Choroid plexus epithelial cell (primary cell): ENCODE measurements around the gene COL16A1.

Experiments used
- DNase-seq: peaks from one replicate; pipeline ENCODE4 v3.0.0-alpha.2; 2010; ENCODE audit warnings: low read depth
- H3K4me3 ChIP-seq: 2 replicates; pipeline ENCODE4 v1.5.1; 2011; ENCODE audit warnings: low read depth, mild to moderate bottlenecking, control low read depth, low read length, moderate library complexity
- CTCF ChIP-seq: conservative IDR thresholded peaks from 2 replicates; pipeline ENCODE4 v1.5.1; 2011; ENCODE audit warnings: low read depth, mild to moderate bottlenecking, control low read depth, inconsistent platforms, low read length, moderate library complexity

COL16A1 gene

GRCh38 chr1:31732751-31733289 lies 29.0 kb upstream of the COL16A1 start:
- H3K4me3 ChIP-seq: no peak overlapping the region
- no peak for TF ChIP-seq CTCF
- no peak for DNase-seq

GRCh38 chr1:31732343-31732742 lies 28.5 kb upstream of the COL16A1 start:
- H3K4me3 ChIP-seq: no peak overlapping the region
- no peak for TF ChIP-seq CTCF

GRCh38 chr1:31731049-31731565 lies 27.3 kb upstream of the COL16A1 start:
- H3K4me3 ChIP-seq: no peak overlapping the region
- no peak for TF ChIP-seq CTCF
- DNase-seq: no peak

More at GRCh38 chr1:31732343-31732742, 28.5 kb upstream of the COL16A1 start:
- no peak for DNase-seq

- no peak for TF ChIP-seq CTCF
- no peak overlapping the region for H3K4me3 ChIP-seq
- no peak for DNase-seq
Observed at GRCh38 chr1:31730336-31731048, 26.7 kb upstream of the COL16A1 start.

- DNase-seq: no peak
- TF ChIP-seq CTCF: no peak
- no peak overlapping the region for H3K4me3 ChIP-seq
Observed at GRCh38 chr1:31727849-31728248, 24.0 kb upstream of the COL16A1 start.

- DNase-seq: no peak
- H3K4me3 ChIP-seq: no peak overlapping the region
- no peak for TF ChIP-seq CTCF
Observed at GRCh38 chr1:31727195-31727594, 23.4 kb upstream of the COL16A1 start.

- no peak for DNase-seq
- no peak overlapping the region for H3K4me3 ChIP-seq
- no peak for TF ChIP-seq CTCF
Observed at GRCh38 chr1:31726715-31727114, 22.9 kb upstream of the COL16A1 start.
